ACC112 (cell line): ENCODE results near the gene BLOC1S6.

Experiments used
- H2AFZ ChIP-seq: fragments of 200-600 bp; sonication (generic); one replicate; pipeline ENCODE4 v1.6.0; 2017; ENCODE audit warnings: antibody characterized with exemption, low read length; ENCODE audit not compliant: unreplicated experiment
- H3K27ac ChIP-seq: fragments of 200-600 bp; sonication (generic); 2 replicates; pipeline ENCODE4 v1.5.1; 2014; ENCODE audit warnings: low read depth, mild to moderate bottlenecking, antibody characterized with exemption, low read length, moderate library complexity
- H3K27me3 ChIP-seq: fragments of 200-600 bp; sonication (generic); 2 replicates; pipeline ENCODE4 v1.6.1; 2014; ENCODE audit warnings: mild to moderate bottlenecking, antibody characterized with exemption, low read length, moderate library complexity, mixed read lengths; ENCODE audit not compliant: insufficient read depth
- H3K36me3 ChIP-seq: fragments of 200-600 bp; sonication (generic); 2 replicates; pipeline ENCODE4 v1.6.1; 2016; ENCODE audit warnings: mild to moderate bottlenecking, antibody characterized with exemption, low read length, moderate library complexity, mixed read lengths; ENCODE audit not compliant: insufficient read depth
- H3K4me1 ChIP-seq: fragments of 200-600 bp; sonication (generic); one replicate; pipeline ENCODE4 v1.6.1; 2016; ENCODE audit warnings: low read length, mixed read lengths; ENCODE audit not compliant: insufficient read depth, unreplicated experiment, control insufficient read depth
- H3K4me3 ChIP-seq: fragments of 200-600 bp; sonication (generic); 2 replicates; pipeline ENCODE4 v1.5.1; 2014; ENCODE audit warnings: mild to moderate bottlenecking, low read depth, low read length
- H3K79me2 ChIP-seq: fragments of 200-600 bp; sonication (generic); one replicate; pipeline ENCODE4 v1.6.0; 2016; ENCODE audit warnings: low read length; ENCODE audit not compliant: control insufficient read depth, unreplicated experiment, insufficient read depth

BLOC1S6 gene

DNA sequence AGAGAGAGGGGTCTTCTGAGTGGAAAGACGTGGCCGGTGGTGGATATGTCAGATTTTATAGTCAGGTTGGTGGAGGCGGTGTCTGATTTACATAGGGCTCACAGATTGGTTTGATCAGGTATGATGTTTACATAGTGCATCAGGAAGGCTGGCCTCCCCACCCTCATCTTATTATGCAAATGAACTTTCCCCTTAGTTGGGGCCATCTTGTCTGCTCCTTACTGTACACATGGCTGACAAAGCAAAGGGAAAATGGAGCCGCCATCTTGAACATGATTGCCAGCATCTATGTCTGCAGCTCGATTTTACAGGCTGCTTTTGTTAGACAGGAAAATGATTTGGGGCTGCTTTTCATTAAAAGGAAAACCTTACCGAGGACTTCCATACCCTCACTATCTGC lies 67.6 kb downstream of the BLOC1S6 start:
- H3K4me1 ChIP-seq, result peaks cover 9% of the 10 kb centered on the region
- H2AFZ ChIP-seq, result no peak overlapping the region
- no peak overlapping the region for H3K4me3 ChIP-seq
- no peak overlapping the region for H3K27ac ChIP-seq
- H3K27me3 ChIP-seq, result no peaks in the 10 kb centered on the region
- H3K36me3 ChIP-seq, result no peaks in the 10 kb centered on the region
- peaks cover 44% of the 10 kb centered on the region for H3K79me2 ChIP-seq

- peaks cover 9% of the 10 kb centered on the region; the same call in 1 of the 2 replicates for H3K36me3 ChIP-seq
- H3K4me3 ChIP-seq, result no peak overlapping the region
- peaks cover 14% of the 10 kb centered on the region for H3K4me1 ChIP-seq
- no peak overlapping the region for H2AFZ ChIP-seq
- no peaks in the 10 kb centered on the region for H3K27me3 ChIP-seq
- H3K79me2 ChIP-seq, result peaks cover 30% of the 10 kb centered on the region
- H3K27ac ChIP-seq, result no peak overlapping the region
Measured at GRCh38 chr15:45657254-45657653, 70.1 kb downstream of the BLOC1S6 start.

GRCh38 chr15:45657764-45658545 lies 70.8 kb downstream of the BLOC1S6 start:
- H3K36me3 ChIP-seq, result peaks cover 15% of the 10 kb centered on the region; the same call in 1 of the 2 replicates
- peaks cover 14% of the 10 kb centered on the region for H3K4me1 ChIP-seq
- H2AFZ ChIP-seq, result no peak overlapping the region
- H3K4me3 ChIP-seq, result no peak overlapping the region
- H3K27me3 ChIP-seq, result no peaks in the 10 kb centered on the region
- H3K79me2 ChIP-seq, result peaks cover 28% of the 10 kb centered on the region
- H3K27ac ChIP-seq, result no peak overlapping the region
